KOPT-K1 (cell line): Measurements from ENCODE around the gene GIMAP2.

Experiments
- H3K27ac ChIP-seq: fragments of 200-600 bp; sonication (generic); 2 replicates; pipeline ENCODE4 v1.5.1; 2016; ENCODE audit warnings: antibody characterized with exemption, mild to moderate bottlenecking, low read depth, low read length; ENCODE audit not compliant: poor library complexity, severe bottlenecking
- H3K36me3 ChIP-seq: fragments of 200-600 bp; sonication (generic); 2 replicates; pipeline ENCODE4 v1.5.1; 2017; ENCODE audit warnings: antibody characterized with exemption, mild to moderate bottlenecking, low read length, moderate library complexity; ENCODE audit not compliant: insufficient read depth
- H3K9me3 ChIP-seq: fragments of 200-600 bp; sonication (generic); 2 replicates; pipeline ENCODE4 v1.5.1; 2017; ENCODE audit warnings: antibody characterized with exemption, low read length, mild to moderate bottlenecking; ENCODE audit not compliant: insufficient read depth, poor library complexity, severe bottlenecking

GIMAP2 gene

DNA sequence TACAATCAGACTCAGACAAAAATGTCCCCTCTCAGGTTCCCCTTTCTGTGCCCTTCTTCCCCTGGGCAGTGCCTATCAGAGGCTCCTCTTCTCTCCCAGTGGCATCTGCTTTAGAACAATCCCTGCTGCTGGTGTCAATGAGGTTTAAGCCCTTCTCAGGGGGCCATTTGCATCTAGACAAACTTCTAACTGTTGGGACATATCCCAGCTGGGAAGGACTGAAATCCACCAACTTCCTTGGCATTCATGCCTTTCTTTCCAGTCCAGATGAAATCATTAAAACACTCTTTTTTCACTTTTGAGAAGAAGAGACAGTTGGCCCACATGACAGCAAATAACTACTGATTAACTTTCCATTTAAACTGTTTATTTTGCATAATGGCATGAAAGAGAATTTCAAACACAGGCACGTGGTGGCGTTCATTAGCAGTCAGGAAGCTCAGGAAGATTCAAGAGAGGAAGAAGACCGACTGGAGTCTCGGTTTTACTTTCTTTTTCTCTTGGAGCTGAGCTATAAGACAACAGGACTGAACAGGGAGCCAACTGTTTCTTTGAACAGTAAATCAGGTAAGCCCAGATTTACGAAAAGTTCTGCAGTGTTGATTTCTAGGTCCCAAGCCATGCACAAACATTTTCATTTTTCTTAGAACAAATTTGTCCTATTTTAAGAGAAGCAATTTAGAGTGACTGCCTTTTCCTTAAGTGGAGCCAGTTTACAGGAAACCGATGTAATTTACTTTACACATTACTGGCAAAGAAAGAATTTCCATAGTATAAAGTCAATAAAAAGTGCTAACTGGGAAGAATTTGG, at the start of gene GIMAP2:
Gene GIMAP2, plus strand, starts transcription at position 488 of the 811 bp plus-strand sequence. CDS start 1,354 bp downstream, outside the sequence.
- Histone ChIP-seq H3K27ac (peak within 1 kb of the TSS; percentile 97), H3K36me3 (peaks cover 36% of the 10 kb centered on the region), H3K9me3 (peaks cover 41% of the 10 kb centered on the region)

GRCh38 chr7:150641854-150642253, 43.7 kb upstream of the GIMAP2 start:
- Histone ChIP-seq H3K36me3 (peaks cover 9% of the 10 kb centered on the region; the same call in 1 of the 2 replicates), H3K27ac (no peak overlapping the region), H3K9me3 (peaks cover 79% of the 10 kb centered on the region)

DNA sequence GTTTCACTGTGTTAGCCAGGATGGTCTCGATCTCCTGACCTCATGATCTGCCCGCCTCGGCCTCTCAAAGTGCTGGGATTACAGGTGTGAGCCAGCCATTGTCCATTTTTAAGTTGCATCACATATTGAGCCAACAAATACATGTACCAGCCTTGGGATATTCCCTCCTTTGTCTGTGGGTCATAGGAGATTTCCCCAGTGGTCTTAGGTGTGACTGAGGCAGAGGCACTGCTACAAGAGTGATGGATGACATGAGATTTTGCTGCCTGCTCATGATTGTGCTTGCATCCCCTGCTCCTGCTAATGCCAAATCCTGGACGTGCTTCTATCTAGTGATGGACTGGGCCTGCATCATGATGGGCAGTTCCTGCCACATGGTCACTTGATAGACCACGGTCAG, 42.6 kb upstream of the GIMAP2 start:
- H3K9me3 ChIP-seq: peaks cover 79% of the 10 kb centered on the region
- H3K27ac ChIP-seq: no peak overlapping the region
- H3K36me3 ChIP-seq: peaks cover 9% of the 10 kb centered on the region; the same call in 1 of the 2 replicates

- peaks cover 62% of the 10 kb centered on the region for H3K9me3 ChIP-seq
- peaks cover 9% of the 10 kb centered on the region; the same call in 1 of the 2 replicates for H3K36me3 ChIP-seq
- H3K27ac ChIP-seq: peak overlapping the region; percentile 37
Observed at GRCh38 chr7:150645259-150646020, 40.1 kb upstream of the GIMAP2 start.

DNA sequence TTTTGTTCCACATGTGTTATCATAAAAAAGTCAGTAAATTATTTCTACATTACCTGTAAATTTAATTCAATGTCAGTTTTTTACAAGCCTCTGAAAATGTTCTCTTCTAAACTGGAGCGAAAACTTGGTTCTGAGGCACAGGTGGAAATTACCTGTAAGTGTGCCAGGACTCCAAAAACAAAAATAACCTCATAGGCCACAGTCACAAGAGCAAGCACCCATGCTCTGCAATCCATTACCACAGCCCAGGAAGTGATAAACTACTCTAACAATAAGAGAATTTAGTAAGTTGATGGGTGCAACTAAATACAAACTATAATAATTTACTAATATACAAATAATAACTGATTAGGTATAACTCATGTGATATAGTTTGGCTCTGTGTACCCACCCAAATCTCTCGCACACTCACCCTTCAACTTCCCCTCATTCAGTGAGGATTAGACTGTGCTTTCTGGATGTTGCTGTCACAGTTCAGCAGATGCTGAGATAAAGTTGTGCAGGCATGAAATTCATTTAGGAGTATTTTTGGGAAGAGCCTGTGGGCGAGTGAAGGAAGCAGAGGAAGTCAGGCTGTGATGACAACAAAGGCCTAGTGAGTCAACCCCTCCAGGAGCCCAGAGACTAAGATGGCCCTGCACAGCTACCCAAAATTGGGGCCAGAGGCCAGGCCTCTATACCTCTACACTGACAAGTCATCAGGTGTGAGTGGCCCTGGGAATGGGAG, 37.0 kb upstream of the GIMAP2 start:
- H3K9me3 ChIP-seq: peaks cover 74% of the 10 kb centered on the region
- H3K27ac ChIP-seq: peak overlapping the region; percentile 37
- peaks cover 9% of the 10 kb centered on the region; the same call in 1 of the 2 replicates for H3K36me3 ChIP-seq

- Histone ChIP-seq H3K36me3 (peaks cover 9% of the 10 kb centered on the region; the same call in 1 of the 2 replicates), H3K27ac (peak overlapping the region; percentile 37), H3K9me3 (peaks cover 73% of the 10 kb centered on the region)
Observed at GRCh38 chr7:150649080-150649385, 36.5 kb upstream of the GIMAP2 start.

- peaks cover 94% of the 10 kb centered on the region for H3K9me3 ChIP-seq
- H3K36me3 ChIP-seq: peaks cover 32% of the 10 kb centered on the region
- no peak overlapping the region for H3K27ac ChIP-seq
Observed at GRCh38 chr7:150654692-150655091, 30.8 kb upstream of the GIMAP2 start.

DNA sequence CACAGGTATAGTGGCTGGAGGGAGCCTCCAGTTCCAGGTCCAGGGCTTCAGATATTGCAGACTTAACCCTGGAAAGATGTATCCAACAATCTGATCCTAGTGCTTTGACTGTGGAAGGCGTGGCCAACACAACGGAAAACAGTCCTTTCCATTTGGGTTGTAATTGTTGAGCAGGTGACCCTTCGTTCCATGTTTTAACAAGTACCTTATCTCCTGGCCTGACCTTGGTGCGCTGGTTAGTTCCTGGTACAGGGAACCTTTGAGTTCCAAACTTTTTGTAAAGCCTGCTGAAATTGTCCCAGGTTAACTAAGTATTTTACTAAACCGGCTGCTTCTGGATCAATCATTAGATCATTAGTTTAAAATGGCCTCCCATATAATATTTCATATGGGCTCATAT, 29.5 kb upstream of the GIMAP2 start:
- Histone ChIP-seq H3K27ac (no peak overlapping the region), H3K36me3 (peaks cover 32% of the 10 kb centered on the region), H3K9me3 (peaks cover 81% of the 10 kb centered on the region)

- H3K9me3 ChIP-seq: peaks cover 66% of the 10 kb centered on the region
- H3K36me3 ChIP-seq: peaks cover 32% of the 10 kb centered on the region
- H3K27ac ChIP-seq: no peak overlapping the region
Observed at GRCh38 chr7:150657526-150657925, 28.0 kb upstream of the GIMAP2 start.

DNA sequence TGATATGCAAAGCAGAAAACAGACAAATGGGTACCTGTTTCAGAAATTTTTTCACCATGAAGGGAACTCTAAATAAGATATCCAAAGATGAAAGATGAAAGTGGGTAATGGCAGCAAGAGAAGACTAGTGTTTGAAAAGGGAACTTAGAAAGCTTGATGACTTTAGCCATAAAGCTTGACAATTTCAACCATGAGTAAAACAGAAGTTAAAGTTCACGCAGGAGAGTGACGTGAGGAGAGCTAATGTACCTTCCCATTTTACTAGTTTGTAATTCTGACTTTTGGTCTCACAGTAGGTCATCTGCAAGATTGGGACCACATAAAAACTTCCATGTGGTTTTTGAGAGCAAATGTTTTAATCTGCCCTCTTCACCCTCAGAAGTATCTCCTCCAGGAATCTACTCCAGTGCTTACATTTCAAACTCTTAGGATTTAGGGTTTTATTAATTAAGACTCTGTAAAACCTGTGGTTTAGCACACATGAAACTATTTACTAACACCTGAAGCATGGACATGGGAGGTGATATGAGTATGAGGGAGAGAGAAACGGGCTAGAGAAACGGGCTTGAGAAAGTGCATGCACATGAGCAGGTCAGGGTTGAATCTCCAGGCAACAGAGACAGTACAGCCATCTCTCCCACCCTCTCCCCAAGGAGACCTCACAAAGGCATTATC, 24.4 kb upstream of the GIMAP2 start:
- H3K36me3 ChIP-seq: peaks cover 22% of the 10 kb centered on the region
- peaks cover 35% of the 10 kb centered on the region for H3K9me3 ChIP-seq
- H3K27ac ChIP-seq: peak overlapping the region; percentile 99

DNA sequence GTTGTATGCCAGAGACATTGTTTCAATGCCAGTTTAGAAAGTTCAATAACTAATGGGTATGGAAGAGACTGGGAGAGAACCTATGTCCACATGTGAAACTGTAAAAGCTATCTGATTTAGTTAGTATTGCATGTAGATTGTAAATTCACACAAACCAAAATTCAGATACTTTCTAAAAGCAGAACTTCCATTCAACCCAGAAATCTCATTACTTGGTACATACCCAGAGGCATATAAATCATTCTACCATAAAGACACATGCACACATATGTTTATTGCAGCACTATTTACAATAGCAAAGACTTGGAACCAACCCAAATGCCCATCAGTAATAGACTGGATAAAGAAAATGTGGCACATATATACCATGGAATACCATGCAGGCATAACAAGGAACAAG, 22.7 kb upstream of the GIMAP2 start:
- Histone ChIP-seq H3K27ac (peak overlapping the region; percentile 99), H3K9me3 (peaks cover 18% of the 10 kb centered on the region), H3K36me3 (peaks cover 10% of the 10 kb centered on the region)

DNA sequence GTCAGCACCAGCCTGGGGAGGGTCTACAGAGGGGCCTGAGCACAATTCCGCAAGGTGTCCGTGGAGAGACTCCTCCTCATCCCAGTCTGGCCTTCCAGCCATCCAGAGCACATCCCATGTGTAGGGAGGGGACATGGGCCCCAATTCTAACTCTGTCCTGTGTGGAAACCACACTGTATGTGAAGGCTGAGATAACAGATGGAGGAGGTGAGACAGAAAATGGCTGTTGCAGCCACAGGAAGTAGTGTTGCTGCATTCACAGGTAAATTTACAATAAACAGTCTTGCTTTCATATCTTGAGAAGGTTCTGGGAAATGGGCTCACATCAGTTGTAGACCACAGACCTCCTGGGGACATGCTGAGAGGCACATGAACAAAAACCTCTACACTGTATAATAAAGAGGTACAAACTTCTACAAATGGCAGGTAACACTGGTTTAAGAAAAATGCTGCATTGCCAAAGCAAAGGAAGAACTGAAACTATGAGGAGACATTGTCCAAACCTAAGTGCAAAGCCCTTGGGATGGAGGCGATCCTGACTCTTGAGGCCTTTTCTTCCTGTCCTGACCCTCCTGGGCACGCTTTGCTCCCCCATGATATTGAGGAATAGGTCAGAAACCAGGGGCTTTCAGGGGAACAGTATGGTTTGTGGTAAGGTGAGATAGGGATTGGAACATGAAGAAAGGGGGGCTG, 21.6 kb upstream of the GIMAP2 start:
- Histone ChIP-seq H3K9me3 (peaks cover 6% of the 10 kb centered on the region), H3K27ac (peak overlapping the region; percentile 99), H3K36me3 (peaks cover 5% of the 10 kb centered on the region; the same call in 1 of the 2 replicates)

GRCh38 chr7:150665089-150665748, 20.3 kb upstream of the GIMAP2 start:
- H3K9me3 ChIP-seq: no peaks in the 10 kb centered on the region

GRCh38 chr7:150665896-150666295, 19.6 kb upstream of the GIMAP2 start:
- Histone ChIP-seq H3K9me3 (no peaks in the 10 kb centered on the region), H3K27ac (peak overlapping the region; percentile 99), H3K36me3 (no peaks in the 10 kb centered on the region)

More at GRCh38 chr7:150665089-150665748, 20.3 kb upstream of the GIMAP2 start:
- Histone ChIP-seq H3K36me3 (no peaks in the 10 kb centered on the region), H3K27ac (peak overlapping the region; percentile 99)
